GM18951 (cell line): ENCODE measurements around the gene DOCK10.

Source experiments
- POLR2A ChIP-seq: IDR thresholded peaks from 4 replicates; pipeline ENCODE4 v1.6.1; 2011; ENCODE audit warnings: mild to moderate bottlenecking; ENCODE audit not compliant: insufficient read length, insufficient read depth; ENCODE audit errors: extremely low read depth
- in situ Hi-C: fragments of 300-500 bp; cut with MboI; formaldehyde crosslinking; loops from one replicate; pipeline ENCODE4 v1.12.0; 2022; ENCODE audit warnings: low sequenced_read_pairs, mixed read lengths, inconsistent platforms; ENCODE audit not compliant: unreplicated experiment

Gene DOCK10

DNA sequence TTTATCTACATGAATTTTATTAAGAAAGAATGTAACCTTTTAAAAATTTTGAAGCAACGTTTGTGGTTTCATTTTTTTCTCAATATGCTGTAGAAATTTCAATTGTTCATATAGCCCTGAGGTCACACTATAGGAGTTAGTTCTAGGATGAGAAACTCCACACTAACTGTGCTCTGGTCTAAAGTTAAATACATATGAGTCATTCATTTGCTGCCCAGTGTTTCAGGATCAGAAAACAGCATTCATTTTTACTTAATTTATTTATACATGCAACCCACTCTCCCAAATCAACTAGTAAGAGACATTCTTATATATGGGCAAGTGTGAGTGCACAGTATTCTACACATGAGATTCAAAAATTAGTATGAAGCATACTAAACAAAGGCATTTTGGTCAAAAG lies 137.9 kb downstream of the DOCK10 start:
- TF ChIP-seq POLR2A, result no peak
- in situ Hi-C loops, result no loop called here

GRCh38 chr2:224903621-224904020 lies 138.6 kb downstream of the DOCK10 start:
- no peak for TF ChIP-seq POLR2A
- in situ Hi-C loops, result no loop called here

- in situ Hi-C loops, result no loop called here
- no peak for TF ChIP-seq POLR2A
Observed at GRCh38 chr2:224901121-224901676, 141.1 kb downstream of the DOCK10 start.

DNA sequence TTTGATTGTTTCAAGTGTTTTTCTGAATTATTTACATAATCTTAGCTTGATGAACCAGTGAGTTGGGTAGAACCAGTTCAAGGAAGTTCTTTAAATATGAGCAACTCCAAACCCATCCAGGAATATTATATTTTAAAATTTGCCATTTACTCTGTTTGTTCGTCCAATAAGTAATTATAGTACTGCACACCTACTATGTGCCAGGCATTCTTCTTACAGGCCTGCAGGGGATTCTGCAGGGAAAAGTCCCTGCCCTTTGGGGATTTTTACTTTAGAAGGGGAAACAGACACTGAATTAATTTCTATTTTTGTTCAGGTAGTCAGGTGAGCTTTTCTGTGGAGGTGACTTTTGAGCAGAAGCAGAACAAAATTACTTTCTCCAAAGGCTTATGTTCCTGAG lies 146.9 kb downstream of the DOCK10 start:
- in situ Hi-C loops, result no loop called here
- TF ChIP-seq POLR2A, result no peak

DNA sequence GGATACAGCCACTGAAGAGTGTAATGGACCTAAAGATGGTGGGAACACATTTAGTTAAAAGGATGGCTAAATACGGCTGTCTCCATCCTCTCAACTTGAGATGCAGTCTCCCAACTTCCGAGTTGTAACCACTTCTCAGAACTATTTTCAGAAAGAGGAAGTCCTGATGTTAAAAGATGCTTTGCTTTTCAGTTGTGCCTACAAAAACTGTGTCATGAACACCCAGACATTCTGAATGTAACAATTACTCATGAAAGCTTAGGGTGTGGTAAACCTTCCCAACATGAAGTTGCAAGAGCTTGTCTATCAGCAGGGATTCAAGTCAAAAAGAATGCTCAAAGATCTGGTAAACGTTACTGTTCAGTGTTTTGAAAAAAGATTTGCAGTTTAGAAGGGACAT lies 147.9 kb downstream of the DOCK10 start:
- in situ Hi-C loops, result no loop called here
- no peak for TF ChIP-seq POLR2A

- TF ChIP-seq POLR2A, result no peak
- in situ Hi-C loops, result no loop called here
Observed at GRCh38 chr2:224893848-224894247, 148.4 kb downstream of the DOCK10 start.

GRCh38 chr2:224892574-224893204 lies 149.6 kb downstream of the DOCK10 start:
- in situ Hi-C loops, result no loop called here
- no peak for TF ChIP-seq POLR2A

- in situ Hi-C loops, result no loop called here
Observed at GRCh38 chr2:224890372-224890771, 151.9 kb downstream of the DOCK10 start.

DNA sequence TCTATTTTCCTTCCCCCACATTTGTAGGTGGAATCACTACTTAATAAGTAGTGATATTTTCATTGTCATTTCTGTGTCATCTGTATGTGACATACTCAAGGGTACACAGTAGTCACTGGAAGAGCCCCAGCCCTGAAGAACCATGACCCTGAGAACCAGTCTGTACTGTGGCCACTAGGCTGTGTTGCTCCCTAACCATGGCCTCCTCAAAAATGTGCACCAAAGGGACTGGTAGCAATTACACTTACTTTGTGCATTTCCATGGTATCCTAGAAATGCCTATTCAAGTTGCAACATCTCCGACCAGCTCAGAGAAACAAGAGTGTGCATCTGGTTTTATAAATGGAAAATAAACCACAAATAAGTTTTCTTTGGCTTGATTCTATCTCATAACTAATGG lies 155.1 kb downstream of the DOCK10 start:
- in situ Hi-C loops, result no loop called here

More at GRCh38 chr2:224890372-224890771, 151.9 kb downstream of the DOCK10 start:
- TF ChIP-seq POLR2A, result no peak

GRCh38 chr2:224885836-224886547 lies 156.3 kb downstream of the DOCK10 start:
- in situ Hi-C loops, result no loop called here
- no peak for TF ChIP-seq POLR2A

More for the DNA sequence above, 155.1 kb downstream of the DOCK10 start:
- no peak for TF ChIP-seq POLR2A

DNA sequence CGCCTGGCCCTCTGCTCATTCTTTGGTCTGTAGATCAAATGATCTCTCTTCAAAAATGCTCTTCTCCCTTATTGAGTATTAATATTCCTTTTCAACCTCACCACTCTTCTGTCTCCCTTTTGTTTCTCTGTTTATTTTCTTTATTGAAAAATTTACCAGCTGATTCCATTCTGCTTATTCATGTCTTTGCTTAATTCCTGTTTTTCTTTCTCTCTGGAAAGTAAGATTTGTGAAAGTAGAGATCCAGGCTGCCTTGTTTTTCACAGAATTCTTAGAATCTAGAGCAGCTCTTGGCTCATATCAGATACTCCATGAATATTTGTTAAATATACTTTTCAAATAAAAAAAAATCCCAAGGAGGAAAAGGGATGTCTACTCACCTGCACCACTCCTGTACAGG lies 157.0 kb downstream of the DOCK10 start:
- TF ChIP-seq POLR2A, result no peak
- in situ Hi-C loops, result no loop called here

DNA sequence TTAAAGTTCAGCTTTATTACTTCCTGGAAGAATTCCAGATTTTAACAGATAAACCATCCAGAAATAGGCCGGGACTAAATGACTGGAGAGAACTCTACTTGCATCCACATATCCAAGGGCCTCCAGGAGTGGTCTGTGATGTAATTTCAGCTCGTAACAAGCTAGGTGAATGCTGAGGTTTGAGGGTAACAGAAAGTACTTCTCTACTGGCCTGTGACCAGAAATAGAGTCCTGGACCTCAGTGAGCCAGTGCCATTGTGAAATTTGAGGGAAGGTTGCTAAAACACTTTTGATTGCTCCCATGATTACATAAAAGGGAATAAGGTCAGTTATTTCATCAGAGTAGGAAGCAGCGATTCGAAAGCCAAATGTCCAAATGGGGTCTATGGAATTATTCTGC lies 158.1 kb downstream of the DOCK10 start:
- TF ChIP-seq POLR2A, result no peak
- in situ Hi-C loops, result no loop called here

DNA sequence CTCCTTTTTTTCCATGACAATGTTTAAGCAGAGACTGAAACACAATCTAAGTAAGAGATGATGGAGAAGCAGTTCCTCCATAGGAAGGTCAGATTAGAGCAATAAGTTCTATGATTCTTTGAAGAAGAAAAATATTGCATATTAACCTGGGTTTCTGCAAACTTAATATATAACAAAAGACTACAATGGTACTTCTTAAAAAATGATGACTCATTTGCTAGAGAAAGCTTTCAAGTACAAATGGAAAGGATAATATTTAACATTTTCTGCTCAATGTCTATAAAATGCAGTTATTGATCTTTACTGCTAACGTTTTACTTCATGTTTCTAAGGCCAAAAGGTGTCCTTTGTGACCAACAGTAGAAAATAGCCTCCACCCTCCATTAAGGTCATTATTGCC lies 158.6 kb downstream of the DOCK10 start:
- in situ Hi-C loops, result no loop called here
- no peak for TF ChIP-seq POLR2A

DNA sequence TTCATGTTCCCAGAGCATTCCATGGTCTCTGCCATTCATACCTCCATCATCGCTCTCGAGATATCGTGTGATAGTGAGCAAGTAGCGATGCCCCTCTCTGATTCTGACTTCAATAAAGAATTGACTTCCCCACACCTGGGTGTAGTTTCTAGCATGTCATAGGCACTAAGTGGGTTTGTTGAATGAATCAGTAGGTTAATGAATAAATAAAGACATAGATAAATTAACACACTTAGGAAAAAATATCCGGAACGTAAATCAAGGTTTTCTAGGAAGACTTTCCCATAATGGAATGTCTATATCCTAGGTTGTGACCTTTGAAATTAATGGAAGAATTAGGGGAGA lies 159.1 kb downstream of the DOCK10 start:
- in situ Hi-C loops, result no loop called here
- TF ChIP-seq POLR2A, result no peak
